ENCODE measurements around the gene KLHL15.

DNA sequence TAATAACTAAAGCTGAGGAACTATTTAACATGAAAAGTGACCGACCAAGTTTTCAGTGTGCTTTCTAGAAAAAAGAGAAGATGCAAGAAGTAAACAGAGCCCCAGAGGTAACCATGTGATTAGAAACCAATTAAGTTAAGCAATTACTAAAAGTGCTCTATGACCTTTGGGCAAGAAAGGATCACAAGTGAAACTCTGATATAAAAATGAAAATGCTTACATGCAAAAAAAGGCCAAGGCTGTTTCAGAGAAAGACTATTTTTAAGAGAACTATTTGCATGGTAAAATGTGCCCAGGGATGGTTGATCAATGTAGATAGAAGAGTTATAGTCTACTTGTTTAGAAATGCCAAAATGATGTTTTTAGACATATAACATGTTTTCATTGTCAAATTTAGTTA is 22.0 kb downstream of the KLHL15 start:
- TF ChIP-seq EZH2 (IDR thresholded peaks at IDR 0.05; ENCODE audit: borderline replicate concordance): no peak
- TF ChIP-seq, protein P1, sequence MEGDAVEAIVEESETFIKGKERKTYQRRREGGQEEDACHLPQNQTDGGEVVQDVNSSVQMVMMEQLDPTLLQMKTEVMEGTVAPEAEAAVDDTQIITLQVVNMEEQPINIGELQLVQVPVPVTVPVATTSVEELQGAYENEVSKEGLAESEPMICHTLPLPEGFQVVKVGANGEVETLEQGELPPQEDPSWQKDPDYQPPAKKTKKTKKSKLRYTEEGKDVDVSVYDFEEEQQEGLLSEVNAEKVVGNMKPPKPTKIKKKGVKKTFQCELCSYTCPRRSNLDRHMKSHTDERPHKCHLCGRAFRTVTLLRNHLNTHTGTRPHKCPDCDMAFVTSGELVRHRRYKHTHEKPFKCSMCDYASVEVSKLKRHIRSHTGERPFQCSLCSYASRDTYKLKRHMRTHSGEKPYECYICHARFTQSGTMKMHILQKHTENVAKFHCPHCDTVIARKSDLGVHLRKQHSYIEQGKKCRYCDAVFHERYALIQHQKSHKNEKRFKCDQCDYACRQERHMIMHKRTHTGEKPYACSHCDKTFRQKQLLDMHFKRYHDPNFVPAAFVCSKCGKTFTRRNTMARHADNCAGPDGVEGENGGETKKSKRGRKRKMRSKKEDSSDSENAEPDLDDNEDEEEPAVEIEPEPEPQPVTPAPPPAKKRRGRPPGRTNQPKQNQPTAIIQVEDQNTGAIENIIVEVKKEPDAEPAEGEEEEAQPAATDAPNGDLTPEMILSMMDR (IDR thresholded peaks at IDR 0.05; ENCODE audit: poor library complexity): no peak

Measured in hepatocyte (in vitro differentiated cells).